Urinary bladder (tissue), 4 donors: Measurements from ENCODE around the gene BORCS5. TPM values are rescaled to one million over a fixed set of nuclear protein-coding genes. Genes with fewer than 3 reads are reported as not detected.

Experiments used
- DNase-seq: peaks from one replicate; pipeline ENCODE4 v3.0.0-alpha.2; 2015; ENCODE audit errors: extremely low spot score
- H3K27ac ChIP-seq: one replicate; pipeline ENCODE4 v1.5.1; 2013; ENCODE audit warnings: low read depth, mild to moderate bottlenecking, moderate library complexity
- H3K36me3 ChIP-seq: one replicate; pipeline ENCODE4 v1.6.1; 2013; ENCODE audit warnings: mild to moderate bottlenecking, moderate library complexity; ENCODE audit not compliant: insufficient read depth
- H3K4me1 ChIP-seq: one replicate; pipeline ENCODE4 v1.6.1; 2013; ENCODE audit warnings: mild to moderate bottlenecking, moderate library complexity; ENCODE audit not compliant: insufficient read depth
- H3K4me3 ChIP-seq: one replicate; pipeline ENCODE4 v1.5.1; 2013; ENCODE audit warnings: low read depth, low read length
- WGBS: extraction: QIAGEN DNeasy Blood & Tissue Kit; methylation state at CpG from one replicate; pipeline ENCODE4 v1.1.7; 2013; 5-methylcytosine and 5-hydroxymethylcytosine counted together
- polyA plus RNA-seq: library from polyadenylated mRNA; stranded (reverse); fragments of 200-250 nt; gene quantifications from one replicate; pipeline ENCODE4 v1.2.3, GENCODE V29; 2013
- total RNA-seq: library from RNA; depleted of rRNA; stranded (reverse); fragments of >200 nt; gene quantifications from one replicate; pipeline ENCODE4 v1.2.3, GENCODE V29; 2014
- donor health status: healthy with polysubstance abuse.
- donor health status: healthy.

BORCS5 gene
- total and polyA plus RNA-seq, 2 donors = 10.8 to 19.9 TPM

- no peak overlapping the region for H3K27ac ChIP-seq
Measured at GRCh38 chr12:12441429-12441807, 84.5 kb downstream of the BORCS5 start.

DNA sequence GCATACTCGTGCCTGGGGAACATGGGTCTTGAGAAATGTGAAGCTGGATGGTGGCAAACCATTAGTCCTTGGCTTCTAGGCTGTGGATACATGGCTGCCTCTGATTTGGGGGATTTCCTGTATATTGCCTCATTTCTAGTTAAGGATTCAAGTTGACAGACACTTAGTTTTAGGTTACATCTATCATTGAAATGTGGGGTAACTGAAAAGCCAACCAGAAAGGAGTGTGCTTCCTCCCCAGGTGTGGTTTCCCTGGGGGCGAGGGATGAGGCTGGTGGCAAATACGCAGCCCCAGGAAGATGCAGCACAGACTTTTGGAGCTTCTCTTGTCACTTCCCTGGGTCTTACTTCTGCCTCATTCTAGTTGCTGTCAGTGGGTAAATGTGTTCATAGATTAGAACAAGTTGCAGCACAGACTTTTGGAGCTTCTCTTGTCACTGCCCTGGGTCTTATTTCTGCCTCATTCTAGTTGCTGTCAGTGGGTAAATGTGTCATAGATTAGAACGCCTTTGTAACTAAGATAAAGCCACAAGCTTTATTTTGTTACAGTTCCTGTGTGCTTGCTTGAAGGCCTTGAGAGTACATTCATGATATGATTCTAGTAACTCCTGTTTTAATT lies 85.1 kb downstream of the BORCS5 start:
- Histone ChIP-seq H3K4me1 (no peaks in the 10 kb centered on the region), H3K36me3 (no peaks in the 10 kb centered on the region), H3K27ac (no peak overlapping the region), H3K4me3 (no peak overlapping the region)
- 75% methylated on average over 4 of the region's 4 CpGs for WGBS
- no peak for DNase-seq

More at GRCh38 chr12:12441429-12441807, 84.5 kb downstream of the BORCS5 start:
- H3K4me3 ChIP-seq = no peak overlapping the region
- no peaks in the 10 kb centered on the region for H3K4me1 ChIP-seq
- WGBS = 96% methylated on average over 2 of the region's 2 CpGs
- H3K36me3 ChIP-seq = no peaks in the 10 kb centered on the region
- no peak for DNase-seq

- no peak for DNase-seq
- Histone ChIP-seq H3K4me1 (no peaks in the 10 kb centered on the region), H3K27ac (no peak overlapping the region), H3K36me3 (no peaks in the 10 kb centered on the region), H3K4me3 (no peak overlapping the region)
- 38% methylated on average over 5 of the region's 5 CpGs for WGBS
Measured at GRCh38 chr12:12442548-12443071, 85.7 kb downstream of the BORCS5 start.

GRCh38 chr12:12443431-12443878 lies 86.6 kb downstream of the BORCS5 start:
- Histone ChIP-seq H3K36me3 (no peaks in the 10 kb centered on the region), H3K4me1 (no peaks in the 10 kb centered on the region), H3K27ac (no peak overlapping the region), H3K4me3 (no peak overlapping the region)
- WGBS = 24% methylated on average over 5 of the region's 5 CpGs
- no peak for DNase-seq

GRCh38 chr12:12445165-12445881 lies 88.4 kb downstream of the BORCS5 start:
- no peak for DNase-seq
- no peak overlapping the region for H3K4me3 ChIP-seq
- no peaks in the 10 kb centered on the region for H3K4me1 ChIP-seq
- WGBS = 95% methylated on average over 4 of the region's 4 CpGs
- no peak overlapping the region for H3K27ac ChIP-seq
- H3K36me3 ChIP-seq = no peaks in the 10 kb centered on the region

GRCh38 chr12:12445882-12446181 lies 89.0 kb downstream of the BORCS5 start:
- DNase-seq = no peak
- 95% methylated on average over 2 of the region's 2 CpGs for WGBS
- no peak overlapping the region for H3K27ac ChIP-seq
- no peak overlapping the region for H3K4me3 ChIP-seq
- H3K36me3 ChIP-seq = no peaks in the 10 kb centered on the region
- no peaks in the 10 kb centered on the region for H3K4me1 ChIP-seq

DNA sequence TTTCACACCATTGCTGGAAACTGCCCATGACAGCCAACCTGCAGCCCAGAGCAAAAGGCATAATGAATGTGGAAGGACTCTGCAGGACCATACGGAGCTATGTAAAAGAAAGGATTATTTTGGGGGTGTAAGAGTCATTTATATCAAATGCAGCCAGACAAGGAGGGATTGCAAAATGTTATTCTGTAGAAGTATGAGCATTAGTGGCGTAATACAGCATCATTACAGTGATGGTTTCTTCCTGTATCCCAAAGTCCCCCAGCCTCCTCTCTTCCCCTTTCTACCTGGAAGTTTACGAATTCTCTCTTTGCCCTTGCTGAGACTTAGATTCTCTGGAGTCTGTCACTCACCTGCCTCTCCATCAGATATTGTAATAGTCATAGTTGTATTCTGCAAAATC lies 89.9 kb downstream of the BORCS5 start:
- no peaks in the 10 kb centered on the region for H3K36me3 ChIP-seq
- no peak overlapping the region for H3K27ac ChIP-seq
- no peaks in the 10 kb centered on the region for H3K4me1 ChIP-seq
- DNase-seq = no peak
- WGBS = 93% methylated on average over 3 of the region's 3 CpGs
- no peak overlapping the region for H3K4me3 ChIP-seq

DNA sequence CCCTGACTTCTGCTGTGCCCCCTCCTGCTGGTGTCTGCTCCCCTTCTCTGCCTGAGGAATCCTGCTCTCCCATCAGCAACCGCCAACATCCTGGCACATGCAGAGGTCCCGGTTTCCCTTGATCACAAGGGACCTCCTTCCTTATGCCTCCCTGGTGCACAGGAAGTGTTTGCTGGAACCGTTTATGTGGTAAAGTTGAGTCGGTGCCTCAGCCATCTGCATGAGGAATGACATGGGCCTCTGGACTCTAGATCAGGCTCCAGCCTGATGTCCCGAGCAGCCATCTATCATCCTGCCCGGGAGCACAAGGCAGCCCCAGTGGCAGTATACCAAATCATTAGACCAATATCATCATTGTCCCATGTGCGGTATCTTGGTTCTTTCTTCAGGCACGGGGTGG lies 90.4 kb downstream of the BORCS5 start:
- H3K4me1 ChIP-seq = no peaks in the 10 kb centered on the region
- H3K27ac ChIP-seq = no peak overlapping the region
- no peaks in the 10 kb centered on the region for H3K36me3 ChIP-seq
- 75% methylated on average over 8 of the region's 8 CpGs for WGBS
- no peak for DNase-seq
- H3K4me3 ChIP-seq = no peak overlapping the region

GRCh38 chr12:12447837-12448236 lies 91.0 kb downstream of the BORCS5 start:
- H3K4me3 ChIP-seq = no peak overlapping the region
- no peaks in the 10 kb centered on the region for H3K36me3 ChIP-seq
- H3K27ac ChIP-seq = no peak overlapping the region
- H3K4me1 ChIP-seq = no peaks in the 10 kb centered on the region
- 96% methylated on average over 10 of the region's 10 CpGs for WGBS
- no peak for DNase-seq

DNA sequence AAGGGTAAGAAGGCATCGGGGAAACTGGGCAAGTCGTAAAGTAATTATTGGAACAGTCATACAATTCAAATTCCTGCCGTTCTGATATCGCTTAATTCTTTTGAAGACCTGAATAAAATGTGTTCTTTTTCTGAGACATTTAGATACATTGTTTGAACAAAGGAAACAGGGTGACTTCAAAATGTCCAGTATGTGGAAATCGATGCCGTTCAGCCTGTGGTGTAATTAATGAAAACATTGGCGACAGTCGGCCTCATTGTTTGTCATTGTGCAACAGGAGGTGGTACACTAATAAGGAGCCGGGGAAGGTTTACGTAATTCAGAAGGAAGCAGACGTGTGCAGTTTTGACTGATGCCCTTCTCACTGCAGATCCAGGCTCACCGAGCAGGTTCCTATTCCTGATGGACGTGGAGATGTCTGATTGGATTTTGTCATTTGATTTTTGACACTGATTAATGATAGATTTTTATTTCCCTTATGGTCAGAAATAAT lies 92.7 kb downstream of the BORCS5 start:
- no peaks in the 10 kb centered on the region for H3K36me3 ChIP-seq
- 77% methylated on average over 13 of the region's 13 CpGs for WGBS
- H3K4me3 ChIP-seq = no peak overlapping the region
- H3K4me1 ChIP-seq = no peaks in the 10 kb centered on the region
- no peak overlapping the region for H3K27ac ChIP-seq
- no peak for DNase-seq

- no peak overlapping the region for H3K4me3 ChIP-seq
- WGBS = 89% methylated on average over 2 of the region's 2 CpGs
- no peak for DNase-seq
- no peaks in the 10 kb centered on the region for H3K4me1 ChIP-seq
- no peak overlapping the region for H3K27ac ChIP-seq
- no peaks in the 10 kb centered on the region for H3K36me3 ChIP-seq
Measured at GRCh38 chr12:12450043-12450471, 93.2 kb downstream of the BORCS5 start.

GRCh38 chr12:12451098-12451497 lies 94.2 kb downstream of the BORCS5 start:
- Histone ChIP-seq H3K4me1 (no peaks in the 10 kb centered on the region), H3K4me3 (no peak overlapping the region), H3K27ac (no peak overlapping the region), H3K36me3 (no peaks in the 10 kb centered on the region)
- 81% methylated on average over 4 of the region's 4 CpGs for WGBS
- no peak for DNase-seq

DNA sequence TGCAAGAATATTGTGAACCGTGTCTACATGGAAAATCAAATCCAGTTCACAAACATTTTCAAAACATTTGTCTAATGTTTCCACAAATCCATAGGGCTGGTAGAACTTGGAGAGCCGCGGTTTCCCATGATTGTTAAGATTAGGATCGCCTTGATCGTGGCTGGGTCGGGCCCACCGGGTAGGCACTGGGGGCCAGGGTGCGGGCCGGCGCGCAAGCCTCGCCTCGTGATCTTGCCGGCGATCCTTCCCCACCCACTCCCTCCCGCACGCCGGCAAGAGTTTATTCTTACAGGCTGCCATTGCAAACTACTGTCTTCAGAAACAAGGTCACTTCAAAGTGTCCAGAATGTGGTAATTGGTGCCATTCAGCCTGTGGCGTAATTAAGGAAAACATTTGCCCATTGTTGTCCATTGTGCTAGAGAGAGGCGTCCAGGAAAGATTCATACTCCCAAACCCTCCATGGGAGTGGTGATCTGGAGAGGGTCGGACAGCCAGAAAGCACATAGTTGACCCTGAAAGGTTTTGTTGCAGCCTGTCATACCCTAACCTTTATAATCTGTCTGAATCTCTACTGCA lies 95.5 kb downstream of the BORCS5 start:
- H3K27ac ChIP-seq = no peak overlapping the region
- H3K4me3 ChIP-seq = no peak overlapping the region
- H3K4me1 ChIP-seq = no peaks in the 10 kb centered on the region
- H3K36me3 ChIP-seq = no peaks in the 10 kb centered on the region
- no peak for DNase-seq
- WGBS = 98% methylated on average over 21 of the region's 21 CpGs

- H3K27ac ChIP-seq = no peak overlapping the region
- no peaks in the 10 kb centered on the region for H3K4me1 ChIP-seq
- DNase-seq = no peak
- WGBS = 98% methylated on average over 1 of the region's 1 CpG
- H3K36me3 ChIP-seq = no peaks in the 10 kb centered on the region
- no peak overlapping the region for H3K4me3 ChIP-seq
Measured at GRCh38 chr12:12453635-12454034, 96.8 kb downstream of the BORCS5 start.
